Nephron progenitor cell (in vitro differentiated cells): ENCODE measurements around the gene S100A9.

Experiments
- DNase-seq: peaks from one replicate; pipeline ENCODE4 v3.0.0; 2021
- H3K27ac Mint-ChIP-seq: 2 replicates; pipeline ENCODE4 v1.8.0; 2021; ENCODE audit warnings: mild to moderate bottlenecking, moderate library complexity, mixed read lengths
- H3K27me3 Mint-ChIP-seq: 2 replicates; pipeline ENCODE4 v1.8.0; 2021; ENCODE audit warnings: mild to moderate bottlenecking, low read depth, mixed read lengths; ENCODE audit not compliant: poor library complexity
- H3K36me3 Mint-ChIP-seq: 2 replicates; pipeline ENCODE4 v1.8.0; 2021; ENCODE audit warnings: low read depth, mixed read lengths
- H3K4me1 Mint-ChIP-seq: 2 replicates; pipeline ENCODE4 v1.8.0; 2021; ENCODE audit warnings: mixed read lengths
- H3K4me3 Mint-ChIP-seq: 2 replicates; pipeline ENCODE4 v1.8.0; 2021; ENCODE audit warnings: mild to moderate bottlenecking, moderate library complexity, mixed read lengths
- H3K9me3 Mint-ChIP-seq: 2 replicates; pipeline ENCODE4 v1.8.0; 2021; ENCODE audit warnings: mild to moderate bottlenecking, moderate library complexity, mixed read lengths
- TF ChIP-seq, protein P1 (sequence below): fragments of 200-600 bp; sonication (generic); IDR thresholded peaks from 2 replicates; pipeline ENCODE4 v1.5.0; 2021; ENCODE audit warnings: antibody characterized with exemption

The S100A9 gene

DNA sequence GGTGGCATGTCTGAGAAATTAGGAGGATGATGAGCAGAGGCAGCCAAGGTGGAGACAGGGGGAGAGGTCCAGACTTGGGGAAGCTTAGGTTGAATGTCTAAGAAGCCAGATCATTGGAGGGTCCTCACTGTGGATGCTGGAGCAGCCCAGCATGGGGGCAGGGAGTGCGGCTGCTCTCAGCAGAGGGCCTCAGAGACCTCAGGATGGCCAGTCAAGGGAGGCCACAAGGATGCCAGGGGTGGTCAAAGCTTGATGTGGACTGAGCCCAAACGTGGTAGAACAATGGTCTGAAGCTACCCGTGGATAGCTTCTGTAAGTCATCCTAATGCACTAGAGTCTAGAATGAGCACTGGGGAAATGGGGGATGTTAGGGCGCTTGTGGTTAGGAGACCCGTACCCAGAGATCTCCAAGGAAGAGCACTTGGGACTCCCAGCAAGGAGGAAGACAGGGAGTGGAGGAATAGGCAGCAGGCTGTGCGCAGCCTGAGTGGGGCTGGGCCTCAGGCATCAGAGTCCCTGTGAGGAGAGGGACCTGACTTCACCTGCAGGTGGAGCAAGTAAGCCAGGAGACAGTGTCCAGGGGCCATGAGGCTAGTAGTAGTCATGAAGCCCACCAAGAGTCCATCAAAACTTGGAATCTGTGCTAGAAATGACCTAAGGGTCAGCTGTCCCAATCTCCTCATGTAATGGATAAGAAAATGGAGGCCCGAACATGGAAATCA, 4.3 kb upstream of the S100A9 start:
- no peak overlapping the region for H3K27ac Mint-ChIP-seq
- peaks cover 3% of the 10 kb centered on the region for H3K9me3 Mint-ChIP-seq
- no peaks in the 10 kb centered on the region for H3K36me3 Mint-ChIP-seq
- H3K4me3 Mint-ChIP-seq = no peak overlapping the region
- peaks cover 33% of the 10 kb centered on the region for H3K27me3 Mint-ChIP-seq
- TF ChIP-seq, protein P1, sequence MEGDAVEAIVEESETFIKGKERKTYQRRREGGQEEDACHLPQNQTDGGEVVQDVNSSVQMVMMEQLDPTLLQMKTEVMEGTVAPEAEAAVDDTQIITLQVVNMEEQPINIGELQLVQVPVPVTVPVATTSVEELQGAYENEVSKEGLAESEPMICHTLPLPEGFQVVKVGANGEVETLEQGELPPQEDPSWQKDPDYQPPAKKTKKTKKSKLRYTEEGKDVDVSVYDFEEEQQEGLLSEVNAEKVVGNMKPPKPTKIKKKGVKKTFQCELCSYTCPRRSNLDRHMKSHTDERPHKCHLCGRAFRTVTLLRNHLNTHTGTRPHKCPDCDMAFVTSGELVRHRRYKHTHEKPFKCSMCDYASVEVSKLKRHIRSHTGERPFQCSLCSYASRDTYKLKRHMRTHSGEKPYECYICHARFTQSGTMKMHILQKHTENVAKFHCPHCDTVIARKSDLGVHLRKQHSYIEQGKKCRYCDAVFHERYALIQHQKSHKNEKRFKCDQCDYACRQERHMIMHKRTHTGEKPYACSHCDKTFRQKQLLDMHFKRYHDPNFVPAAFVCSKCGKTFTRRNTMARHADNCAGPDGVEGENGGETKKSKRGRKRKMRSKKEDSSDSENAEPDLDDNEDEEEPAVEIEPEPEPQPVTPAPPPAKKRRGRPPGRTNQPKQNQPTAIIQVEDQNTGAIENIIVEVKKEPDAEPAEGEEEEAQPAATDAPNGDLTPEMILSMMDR = peak; percentile 24
- no peaks in the 10 kb centered on the region for H3K4me1 Mint-ChIP-seq
- peak; percentile 40 for DNase-seq

DNA sequence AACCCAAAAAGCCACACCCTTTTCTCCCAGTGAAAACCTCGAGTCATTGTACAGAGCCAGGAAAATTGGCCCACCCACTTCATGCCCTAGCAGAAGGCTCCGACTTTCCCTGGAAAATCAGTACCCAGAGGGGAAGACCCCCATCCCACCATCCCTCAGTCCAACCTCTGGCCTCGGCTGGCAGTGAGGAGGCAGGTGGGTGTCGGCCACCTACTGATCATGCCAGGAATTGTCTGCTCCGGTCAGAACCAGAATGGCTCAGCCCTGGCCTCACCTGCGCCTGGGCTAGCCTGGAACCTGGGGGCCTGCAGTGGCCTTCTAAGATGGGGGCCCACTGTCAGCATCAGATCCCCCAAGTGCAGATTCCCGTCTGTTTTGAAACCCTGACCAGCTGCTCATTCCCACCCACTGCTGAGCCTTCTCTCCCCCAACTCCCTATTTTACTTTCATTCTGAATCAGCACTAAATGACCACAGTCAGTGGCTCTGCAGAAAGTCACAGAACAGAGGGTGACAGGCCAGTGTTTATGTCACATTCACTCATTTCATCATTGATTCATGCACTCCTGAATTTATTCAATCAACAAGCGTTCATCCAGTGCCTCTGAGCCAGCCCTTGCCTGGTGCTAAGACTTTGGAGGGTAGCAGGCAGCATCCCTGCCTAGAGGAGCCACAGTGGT, 3.0 kb upstream of the S100A9 start:
- peaks cover 25% of the 10 kb centered on the region for H3K27me3 Mint-ChIP-seq
- H3K9me3 Mint-ChIP-seq = peaks cover 3% of the 10 kb centered on the region
- H3K27ac Mint-ChIP-seq = no peak overlapping the region
- H3K36me3 Mint-ChIP-seq = no peaks in the 10 kb centered on the region
- H3K4me3 Mint-ChIP-seq = no peak overlapping the region
- TF ChIP-seq, protein P1 = no peak
- H3K4me1 Mint-ChIP-seq = no peaks in the 10 kb centered on the region
- DNase-seq = no peak

DNA sequence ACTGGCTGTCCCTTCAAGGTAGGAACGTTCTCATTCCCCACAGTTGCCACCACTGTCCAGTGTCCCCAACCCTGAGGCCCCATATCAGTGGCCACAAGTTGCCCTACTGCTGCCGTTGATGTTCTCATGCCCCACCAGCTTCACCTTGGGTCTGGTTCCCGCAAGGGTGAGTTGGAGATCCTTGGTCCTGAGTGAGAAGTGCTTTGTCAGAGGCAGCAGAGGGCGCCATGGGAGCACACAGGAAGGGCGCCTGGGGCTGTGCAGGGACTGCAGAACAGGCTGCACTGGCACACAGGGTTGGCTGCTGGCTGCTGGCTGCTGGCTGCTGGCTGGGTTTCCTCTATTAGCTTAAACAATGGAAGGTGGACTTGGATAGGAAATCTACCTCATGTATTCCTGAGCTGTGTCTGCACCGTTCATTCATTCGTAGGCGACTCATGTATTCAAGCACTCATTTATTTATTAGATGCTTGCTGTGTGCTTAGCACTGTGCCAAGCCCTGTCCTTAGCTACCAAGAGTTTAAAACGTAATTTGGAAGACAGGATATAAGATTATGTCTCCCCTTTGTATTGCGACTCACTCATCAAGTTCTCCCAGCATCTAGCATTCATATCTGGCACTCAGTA, 2.1 kb upstream of the S100A9 start:
- no peaks in the 10 kb centered on the region for H3K36me3 Mint-ChIP-seq
- no peaks in the 10 kb centered on the region for H3K4me1 Mint-ChIP-seq
- peaks cover 3% of the 10 kb centered on the region for H3K9me3 Mint-ChIP-seq
- H3K4me3 Mint-ChIP-seq = no peak overlapping the region
- TF ChIP-seq, protein P1 = no peak
- H3K27me3 Mint-ChIP-seq = peaks cover 18% of the 10 kb centered on the region
- DNase-seq = peak; percentile 39
- H3K27ac Mint-ChIP-seq = no peak overlapping the region

DNA sequence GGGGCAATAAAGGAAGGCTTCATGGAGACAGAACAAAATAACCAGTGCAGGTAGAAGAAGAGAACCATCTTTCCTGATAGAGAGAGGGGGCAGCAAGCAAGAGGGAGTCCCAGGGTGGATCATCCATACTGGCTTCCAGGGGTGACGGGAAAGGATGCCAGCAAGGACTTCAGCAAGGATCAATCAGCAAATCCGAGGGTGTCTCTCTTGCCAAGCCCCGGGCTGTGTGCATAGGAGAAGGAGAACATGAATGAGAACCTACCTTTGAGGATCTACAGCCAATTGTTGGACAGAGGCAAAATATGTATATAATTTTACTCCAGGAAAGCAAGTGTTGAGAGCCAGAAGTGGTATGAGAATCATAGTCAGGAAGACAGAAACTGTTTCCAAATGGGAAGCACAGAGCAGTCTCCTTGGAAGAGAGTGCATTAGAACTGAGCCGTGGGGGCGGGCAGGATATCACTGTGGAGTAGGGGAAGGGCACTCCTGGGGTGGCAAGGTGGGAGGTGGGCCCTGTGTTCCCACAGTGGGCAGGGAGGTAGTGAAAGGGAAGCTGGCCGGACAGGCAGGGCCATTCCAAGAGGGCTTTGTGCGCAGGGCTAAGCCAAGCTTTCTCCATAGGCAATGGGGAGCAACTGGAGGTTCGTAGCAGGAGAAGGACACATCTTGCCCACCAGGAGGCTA, 1.1 kb upstream of the S100A9 start:
- Mint-ChIP-seq H3K4me1 (no peaks in the 10 kb centered on the region), H3K27ac (no peak overlapping the region), H3K27me3 (peaks cover 13% of the 10 kb centered on the region), H3K4me3 (no peak overlapping the region), H3K9me3 (peaks cover 7% of the 10 kb centered on the region), H3K36me3 (no peaks in the 10 kb centered on the region)
- DNase-seq = no peak
- TF ChIP-seq, protein P1 = no peak

DNA sequence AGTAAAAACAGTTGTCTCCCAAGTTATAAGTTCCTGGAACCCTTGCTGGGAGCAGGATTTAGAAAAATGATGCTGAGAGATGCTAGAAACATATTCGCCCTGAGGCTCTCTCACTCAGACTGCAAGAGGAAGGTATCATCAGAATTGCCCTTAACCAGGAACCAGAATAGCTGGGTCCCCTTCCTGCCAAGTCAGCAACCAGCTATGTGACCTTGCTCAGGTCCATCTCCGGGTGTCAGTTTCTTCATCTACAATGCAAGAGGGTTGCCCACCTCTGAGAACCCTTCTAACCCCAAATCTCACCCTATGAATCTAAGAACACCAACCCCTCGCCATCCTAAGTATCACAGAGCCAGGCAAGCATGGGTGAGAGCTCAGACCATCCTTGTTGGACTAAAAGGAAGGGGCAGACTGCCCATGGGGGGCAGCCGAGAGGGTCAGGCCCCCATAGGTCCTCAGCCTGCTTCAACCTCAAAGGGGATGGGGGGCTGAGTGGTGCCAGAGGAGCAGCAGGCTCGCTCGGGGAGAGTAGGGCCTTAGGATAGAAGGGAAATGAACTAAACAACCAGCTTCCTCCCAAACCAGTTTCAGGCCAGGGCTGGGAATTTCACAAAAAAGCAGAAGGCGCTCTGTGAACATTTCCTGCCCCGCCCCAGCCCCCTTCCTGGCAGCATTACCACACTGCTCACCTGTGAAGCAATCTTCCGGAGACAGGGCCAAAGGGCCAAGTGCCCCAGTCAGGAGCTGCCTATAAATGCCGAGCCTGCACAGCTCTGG, 390 bp upstream of the S100A9 start:
- Mint-ChIP-seq H3K4me1 (no peaks in the 10 kb centered on the region), H3K27ac (no peak overlapping the region), H3K9me3 (peaks cover 7% of the 10 kb centered on the region), H3K4me3 (no peak overlapping the region), H3K27me3 (peaks cover 10% of the 10 kb centered on the region), H3K36me3 (no peaks in the 10 kb centered on the region)
- TF ChIP-seq, protein P1 = no peak
- DNase-seq = no peak
